ENCODE results near the gene POLR3A.

- no peak for TF ChIP-seq POLR2AphosphoS5 (IDR thresholded peaks at IDR 0.05)
- TF ChIP-seq CTCF (IDR thresholded peaks at IDR 0.05): no peak
- no peak for TF ChIP-seq EP300 (IDR thresholded peaks at IDR 0.05)
These were observed 6.7 kb upstream of the POLR3A start for GRCh38 chr10:78035933-78036583.

Measured in upper lobe of left lung (tissue), 4 donors.